Spleen (tissue), 3 donors: Measurements from ENCODE around the gene LIN7A.

Experiments
- POLR2A ChIP-seq, 3 donors: fragments of 450-650 bp; IDR thresholded peaks; one replicate each; pipeline ENCODE4 v1.5.1; 2017; ENCODE audit warnings: antibody characterized with exemption in 3 of 3, mild to moderate bottlenecking in 1 of 3
- POLR2AphosphoS5 ChIP-seq, 3 donors: sonication (generic); formaldehyde crosslinking; IDR thresholded peaks; one replicate each; pipeline ENCODE4 v1.5.1; 2017; ENCODE audit warnings: antibody characterized with exemption in 3 of 3

DNA sequence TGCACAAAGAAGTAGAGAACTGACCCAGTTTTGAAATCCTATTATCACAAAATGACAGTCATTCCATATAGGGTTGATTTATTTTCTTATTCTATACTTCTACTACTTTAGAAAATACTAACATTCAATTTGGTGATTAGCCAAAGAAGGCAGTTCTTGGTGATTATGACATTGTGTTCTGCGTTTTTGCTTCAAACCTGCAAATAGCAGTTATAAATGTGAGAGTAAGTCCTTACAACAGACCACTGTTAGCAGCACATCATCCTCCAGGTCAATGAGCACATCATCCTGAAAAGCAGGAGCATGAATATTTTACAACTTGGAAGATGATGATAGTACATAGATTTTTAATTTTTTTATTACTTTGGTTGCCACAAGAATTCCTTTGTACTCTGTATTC lies 53.1 kb downstream of the LIN7A start:
- TF ChIP-seq POLR2AphosphoS5 (IDR thresholded peaks at IDR 0.05) = no peak
- no peak for TF ChIP-seq POLR2A (IDR thresholded peaks at IDR 0.05)
